Retinal pigment epithelial cell (primary cell): ENCODE measurements around the gene BRAP.
"Not testable (repeated sequence)": the region's sequence is repeated elsewhere in the genome, so short reads cannot be mapped to it uniquely, and the experiment has no call there.

Experiments
- DNase-seq: peaks from one replicate; pipeline ENCODE4 v3.0.0-alpha.2; 2010; ENCODE audit warnings: low read depth
- H3K4me3 ChIP-seq: 2 replicates; pipeline ENCODE4 v1.5.1; 2011; ENCODE audit warnings: mild to moderate bottlenecking, low read length, control low read depth, moderate library complexity
- CTCF ChIP-seq: conservative IDR thresholded peaks from 2 replicates; pipeline ENCODE4 v1.5.1; 2011; ENCODE audit warnings: low read depth, low read length, control low read depth, inconsistent platforms

Gene BRAP

DNA sequence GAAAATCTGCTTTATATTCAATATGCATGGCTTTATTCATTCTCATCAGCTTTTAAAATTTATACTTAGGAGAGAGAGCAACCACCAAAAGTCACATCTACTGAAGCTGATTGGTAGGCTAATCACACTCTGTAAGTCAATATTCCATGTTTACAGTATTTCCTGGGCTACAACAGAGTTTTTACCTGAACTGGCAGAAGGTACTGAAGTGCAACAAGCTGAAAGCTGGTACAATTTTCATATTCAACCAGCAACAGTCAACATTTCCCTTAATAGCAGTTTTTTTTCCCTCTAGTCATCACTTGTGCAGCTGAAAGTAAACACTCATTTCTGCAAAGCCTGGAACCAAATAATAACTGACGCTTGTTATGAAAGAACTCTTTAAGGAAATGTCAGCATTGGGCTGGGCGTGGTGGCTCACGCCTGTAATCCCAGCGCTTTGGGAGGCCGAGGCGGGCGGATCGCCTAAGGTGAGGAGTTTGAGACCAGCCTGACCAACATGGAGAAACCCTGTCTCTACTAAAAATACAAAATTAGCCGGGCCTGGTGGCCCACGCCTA is 12.9 kb downstream of the BRAP start:
- no peak for DNase-seq
- no peak for TF ChIP-seq CTCF
- no peak overlapping the region for H3K4me3 ChIP-seq

GRCh38 chr12:111664961-111665865 is 20.5 kb downstream of the BRAP start:
- no peak for TF ChIP-seq CTCF
- DNase-seq: no peak
- H3K4me3 ChIP-seq: no peak overlapping the region

GRCh38 chr12:111664499-111664898 is 21.3 kb downstream of the BRAP start:
- no peak overlapping the region for H3K4me3 ChIP-seq
- no peak for DNase-seq
- TF ChIP-seq CTCF: no peak

DNA sequence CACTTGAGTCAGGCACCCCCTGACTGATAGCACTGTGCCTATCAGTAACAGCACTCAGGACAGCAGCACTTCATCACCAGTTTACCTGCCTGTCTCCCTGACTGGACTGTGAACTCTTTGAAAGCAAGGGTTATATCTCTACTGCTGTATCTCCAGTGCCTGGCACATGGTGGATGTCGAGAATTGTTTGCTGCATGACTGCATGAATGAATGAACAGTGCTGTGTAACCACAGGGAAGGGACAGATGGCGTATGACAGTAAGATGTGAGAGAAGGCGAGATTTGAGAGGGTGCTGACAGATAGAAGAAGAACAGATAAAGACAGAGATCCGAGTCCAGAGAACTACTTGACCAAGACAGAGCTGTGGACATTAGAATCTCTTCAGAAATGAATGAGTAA is 29.7 kb downstream of the BRAP start:
- no peak for DNase-seq
- no peak for TF ChIP-seq CTCF
- no peak overlapping the region for H3K4me3 ChIP-seq

DNA sequence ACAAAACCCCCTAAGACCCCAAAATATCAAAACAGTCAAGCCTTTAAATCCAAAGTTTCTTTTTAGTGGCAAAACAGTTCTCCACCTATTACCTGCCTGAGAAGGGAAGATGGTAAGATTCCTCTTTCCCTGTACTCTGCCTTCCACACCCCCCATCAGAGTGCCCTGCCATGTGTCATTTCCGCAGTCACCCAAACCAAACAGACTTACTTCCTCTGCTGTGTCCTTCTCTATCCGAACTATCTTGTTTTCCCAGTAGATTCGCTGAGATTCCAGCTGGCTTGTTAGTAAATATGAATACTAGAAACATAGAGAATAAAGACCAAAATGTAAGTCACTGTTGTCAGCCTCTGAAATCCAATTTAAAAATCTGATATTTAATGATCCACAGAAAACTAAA is 30.4 kb downstream of the BRAP start:
- no peak for TF ChIP-seq CTCF
- no peak for DNase-seq
- H3K4me3 ChIP-seq: no peak overlapping the region

GRCh38 chr12:111653596-111653995 is 32.2 kb downstream of the BRAP start:
- no peak overlapping the region for H3K4me3 ChIP-seq
- TF ChIP-seq CTCF: no peak
- DNase-seq: no peak

DNA sequence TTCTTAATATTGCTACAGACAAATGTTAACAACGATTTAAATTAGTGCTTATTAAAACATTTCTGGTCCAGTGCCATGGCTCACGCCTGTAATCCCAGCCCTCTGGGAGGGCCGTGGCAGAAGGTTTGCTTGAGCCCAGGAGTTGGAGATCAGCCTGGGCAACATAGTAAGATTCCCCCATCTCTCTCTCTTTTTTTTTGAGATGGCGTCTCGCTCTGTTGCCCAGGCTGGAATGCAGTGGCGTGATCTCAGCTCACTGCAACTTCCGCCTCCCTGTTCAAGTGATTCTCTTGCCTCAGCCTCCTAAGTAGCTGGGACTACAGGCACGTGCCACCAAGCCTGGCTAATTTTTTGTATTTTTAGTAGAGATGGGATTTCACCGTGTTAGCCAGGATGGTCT is 33.2 kb downstream of the BRAP start:
- H3K4me3 ChIP-seq, DNase-seq: not testable (repeated sequence)
